HEK293 (cell line): Measurements from ENCODE around the gene INKA2.

Experiments
- CTCF ChIA-PET: fragments of 350-600 bp; formaldehyde crosslinking; extraction: SDS; loops from one replicate; lab custom pipeline; 2021; ENCODE audit warnings: antibody characterized with exemption; lab: Yijun Ruan, JAX
- POLR2A ChIA-PET: fragments of 300-600 bp; formaldehyde crosslinking; extraction: SDS; loops from one replicate; lab custom pipeline; 2020; ENCODE audit warnings: antibody characterized with exemption, inconsistent platforms; lab: Yijun Ruan, JAX
- H3K27ac ChIP-seq: fragments of 200-500 bp; sonication (Bioruptor generic); 2 replicates; pipeline ENCODE4 v1.5.1; 2014; ENCODE audit warnings: low read depth, low read length, control low read depth, inconsistent platforms; ENCODE audit errors: extremely low read depth
- H3K36me3 ChIP-seq, 2 experiments: fragments of 200-500 bp in 1 of 2; sonication (Bioruptor generic) in 1 of 2; 1 replicate in 1 of 2; 2 replicates in 1 of 2; pipeline ENCODE4 v1.5.1; 2014 to 2017; ENCODE audit warnings: inconsistent platforms in 2 of 2, low read length in 2 of 2; ENCODE audit not compliant: control insufficient read depth in 2 of 2, insufficient read depth in 1 of 2
- H3K4me1 ChIP-seq: fragments of 200-500 bp; sonication (Bioruptor generic); 2 replicates; pipeline ENCODE4 v1.5.1; 2014; ENCODE audit warnings: mild to moderate bottlenecking, low read length, inconsistent platforms; ENCODE audit not compliant: control insufficient read depth, insufficient read depth
- H3K4me3 ChIP-seq: 2 replicates; pipeline ENCODE4 v1.5.1; 2011; ENCODE audit warnings: low read depth, mild to moderate bottlenecking, control low read depth, low read length, moderate library complexity
- H3K9me3 ChIP-seq: fragments of 200-500 bp; sonication (Bioruptor generic); 2 replicates; pipeline ENCODE4 v1.5.1; 2014; ENCODE audit warnings: low read depth, low read length, inconsistent platforms; ENCODE audit not compliant: control insufficient read depth, insufficient read depth
- BCL11A ChIP-seq: fragments of 450-650 bp; formaldehyde crosslinking; IDR thresholded peaks from 2 replicates; pipeline ENCODE4 v1.5.1; 2016; ENCODE audit warnings: low read depth, missing biosample characterization, missing genetic modification characterization
- BCL6B ChIP-seq: fragments of 450-650 bp; formaldehyde crosslinking; IDR thresholded peaks from 2 replicates; pipeline ENCODE4 v1.5.1; 2017; ENCODE audit warnings: missing biosample characterization, missing genetic modification characterization
- CTCF ChIP-seq: fragments of 450-650 bp; formaldehyde crosslinking; IDR thresholded peaks from 2 replicates; pipeline ENCODE4 v1.5.1; 2016; ENCODE audit warnings: missing biosample characterization, missing genetic modification characterization
- GLIS1 ChIP-seq: fragments of 450-650 bp; formaldehyde crosslinking; IDR thresholded peaks from 2 replicates; pipeline ENCODE4 v1.5.1; 2016; ENCODE audit warnings: missing biosample characterization, missing genetic modification characterization
- HIC1 ChIP-seq: fragments of 450-650 bp; formaldehyde crosslinking; IDR thresholded peaks from 2 replicates; pipeline ENCODE4 v1.5.1; 2016; ENCODE audit warnings: missing biosample characterization, missing genetic modification characterization
- KLF1 ChIP-seq: fragments of 450-650 bp; formaldehyde crosslinking; IDR thresholded peaks from 2 replicates; pipeline ENCODE4 v1.5.1; 2016; ENCODE audit warnings: missing biosample characterization, missing genetic modification characterization
- KLF17 ChIP-seq: fragments of 450-650 bp; formaldehyde crosslinking; IDR thresholded peaks from 2 replicates; pipeline ENCODE4 v1.5.1; 2016; ENCODE audit warnings: missing biosample characterization, missing genetic modification characterization
- MEIS1 ChIP-seq: sonication (generic); formaldehyde crosslinking; IDR thresholded peaks from 2 replicates; pipeline ENCODE4 v1.8.1; 2022; ENCODE audit warnings: missing genetic modification reagents, mild to moderate bottlenecking, borderline replicate concordance
- PRDM1 ChIP-seq: fragments of 450-650 bp; formaldehyde crosslinking; IDR thresholded peaks from 2 replicates; pipeline ENCODE4; 2016; ENCODE audit warnings: missing biosample characterization, missing genetic modification characterization
- SCRT2 ChIP-seq: fragments of 450-650 bp; formaldehyde crosslinking; IDR thresholded peaks from 2 replicates; pipeline ENCODE4 v1.5.1; 2016; ENCODE audit warnings: missing biosample characterization, missing genetic modification characterization
- SP3 ChIP-seq: fragments of 450-650 bp; formaldehyde crosslinking; IDR thresholded peaks from 2 replicates; pipeline ENCODE4 v1.5.1; 2016; ENCODE audit warnings: missing biosample characterization, missing genetic modification characterization
- SP7 ChIP-seq: fragments of 450-650 bp; formaldehyde crosslinking; IDR thresholded peaks from 2 replicates; pipeline ENCODE4 v1.5.1; 2016; ENCODE audit warnings: missing biosample characterization, missing genetic modification characterization
- ZNF148 ChIP-seq: fragments of 450-650 bp; formaldehyde crosslinking; IDR thresholded peaks from 2 replicates; pipeline ENCODE4 v1.5.0; 2017; ENCODE audit warnings: missing biosample characterization, missing genetic modification characterization, borderline replicate concordance
- ZNF169 ChIP-seq: fragments of 450-650 bp; formaldehyde crosslinking; IDR thresholded peaks from 2 replicates; pipeline ENCODE4 v1.5.1; 2016; ENCODE audit warnings: missing biosample characterization, missing genetic modification characterization
- ZNF335 ChIP-seq: fragments of 450-650 bp; formaldehyde crosslinking; conservative IDR thresholded peaks from 2 replicates; pipeline ENCODE4 v1.5.1; 2016; ENCODE audit warnings: missing biosample characterization, missing genetic modification characterization
- ZNF366 ChIP-seq: fragments of 450-650 bp; formaldehyde crosslinking; conservative IDR thresholded peaks from 2 replicates; pipeline ENCODE4 v1.5.1; 2016; ENCODE audit warnings: missing biosample characterization, missing genetic modification characterization
- ZNF501 ChIP-seq: fragments of 450-650 bp; formaldehyde crosslinking; IDR thresholded peaks from 2 replicates; pipeline ENCODE4 v1.5.1; 2016; ENCODE audit warnings: missing biosample characterization, missing genetic modification characterization
- ZNF510 ChIP-seq: fragments of 450-650 bp; formaldehyde crosslinking; IDR thresholded peaks from 2 replicates; pipeline ENCODE4 v1.5.1; 2018; ENCODE audit warnings: mild to moderate bottlenecking, missing genetic modification characterization, missing biosample characterization; ENCODE audit not compliant: insufficient replicate concordance
- ZNF549 ChIP-seq: fragments of 450-650 bp; IDR thresholded peaks from 2 replicates; pipeline ENCODE4 v1.5.1; 2018; ENCODE audit warnings: missing biosample characterization, missing genetic modification characterization, mild to moderate bottlenecking, inconsistent platforms, moderate library complexity
- ZNF645 ChIP-seq: fragments of 450-650 bp; formaldehyde crosslinking; IDR thresholded peaks from 2 replicates; pipeline ENCODE4; 2016; ENCODE audit warnings: missing biosample characterization, missing genetic modification characterization
- ZNF654 ChIP-seq: fragments of 450-650 bp; formaldehyde crosslinking; IDR thresholded peaks from 2 replicates; pipeline ENCODE4 v1.5.1; 2016; ENCODE audit warnings: low read depth, missing biosample characterization, missing genetic modification characterization
- ZNF660 ChIP-seq: fragments of 450-650 bp; IDR thresholded peaks from 2 replicates; pipeline ENCODE4 v1.5.1; 2018; ENCODE audit warnings: missing biosample characterization, mild to moderate bottlenecking, missing genetic modification characterization
- ZNF707 ChIP-seq: fragments of 450-650 bp; formaldehyde crosslinking; IDR thresholded peaks from 2 replicates; pipeline ENCODE4 v1.5.1; 2016; ENCODE audit warnings: missing biosample characterization, missing genetic modification characterization

INKA2 gene

GRCh38 chr1:111702504-111703050 lies 36.6 kb downstream of the INKA2 start:
- peaks cover 11 to 60% of the 10 kb centered on the region in 2 experiments; a peak in 2 of 3 replicates for H3K36me3 ChIP-seq
- H3K4me3 ChIP-seq: no peak overlapping the region
- no peaks in the 10 kb centered on the region for H3K9me3 ChIP-seq
- TF ChIP-seq ZNF335 (tag by site-specific recombination) (no peak), ZNF501 (tag by site-specific recombination) (no peak)
- ChIA-PET POLR2A (no interaction called here), CTCF (interaction anchor here (0.5 to 2.4 kb wide), 3 partner anchors 11 to 481 kb away, joined by 3 to 16 read pairs (median 4); no protein-coding TSS in a partner anchor)
- no peak overlapping the region for H3K27ac ChIP-seq
- H3K4me1 ChIP-seq: no peaks in the 10 kb centered on the region

GRCh38 chr1:111699268-111699667 lies 39.9 kb downstream of the INKA2 start:
- CTCF ChIA-PET: interaction anchor here (0.6 kb wide), 1 partner anchor 57 kb away, joined by 3 read pairs; no protein-coding TSS in a partner anchor
- POLR2A ChIA-PET: no interaction called here
- no peaks in the 10 kb centered on the region for H3K4me1 ChIP-seq
- TF ChIP-seq ZNF707 (tag by site-specific recombination) (no peak), ZNF148 (no peak), BCL6B (no peak), SCRT2 (tag by site-specific recombination) (no peak), MEIS1 (no peak), ZNF645 (tag by site-specific recombination) (no peak), ZNF169 (tag by site-specific recombination) (no peak), BCL11A (tag by site-specific recombination) (no peak), ZNF510 (no peak), ZNF654 (tag by site-specific recombination) (no peak)
- H3K9me3 ChIP-seq: no peaks in the 10 kb centered on the region
- H3K27ac ChIP-seq: no peak overlapping the region
- peaks cover 11 to 56% of the 10 kb centered on the region in 2 experiments; a peak in 2 of 3 replicates for H3K36me3 ChIP-seq
- no peak overlapping the region for H3K4me3 ChIP-seq

- Histone ChIP-seq H3K27ac (no peak overlapping the region), H3K4me1 (no peaks in the 10 kb centered on the region), H3K36me3 (peaks cover 11 to 56% of the 10 kb centered on the region in 2 experiments; a peak in 2 of 3 replicates), H3K4me3 (no peak overlapping the region), H3K9me3 (no peaks in the 10 kb centered on the region)
- CTCF ChIA-PET: no interaction called here
- POLR2A ChIA-PET: no interaction called here
- no peak for TF ChIP-seq SP7 (tag by site-specific recombination)
- TF ChIP-seq PRDM1 (tag by site-specific recombination): no peak
- TF ChIP-seq GLIS1 (tag by site-specific recombination): no peak
- TF ChIP-seq KLF1 (tag by site-specific recombination): no peak
- TF ChIP-seq SP3 (tag by site-specific recombination): no peak
- TF ChIP-seq ZNF549 (tag by site-specific recombination): no peak
- no peak for TF ChIP-seq ZNF366
- no peak for TF ChIP-seq ZNF660 (tag by site-specific recombination)
- TF ChIP-seq KLF17 (tag by site-specific recombination): no peak
- no peak for TF ChIP-seq CTCF (tag by site-specific recombination)
- TF ChIP-seq HIC1 (tag by site-specific recombination): no peak
Observed at GRCh38 chr1:111696330-111696729, 42.9 kb downstream of the INKA2 start.
